Sigmoid colon (tissue), 7 donors: ENCODE data around the gene OR52N4. TPM values are rescaled to one million over a fixed set of nuclear protein-coding genes. Genes with fewer than 3 reads are reported as not detected.

Source experiments
- DNase-seq: peaks from one replicate; pipeline ENCODE4 v3.0.0-alpha.2; 2019
- H3K27ac ChIP-seq, 4 donors: fragments of 200-600 bp; sonication (generic); one replicate each; pipeline ENCODE4 v1.5.1; 2016 to 2019; ENCODE audit warnings: mild to moderate bottlenecking in 1 of 4
- H3K27me3 ChIP-seq, 3 donors: fragments of 200-600 bp; sonication (generic); one replicate each; pipeline ENCODE4 v1.5.1; 2019; ENCODE audit warnings: mild to moderate bottlenecking in 1 of 3
- H3K36me3 ChIP-seq, 4 donors: fragments of 200-600 bp; sonication (generic); one replicate each; pipeline ENCODE4 v1.5.1; 2016 to 2019
- H3K4me1 ChIP-seq, 4 donors: fragments of 200-600 bp; sonication (generic); one replicate each; pipeline ENCODE4 v1.5.1; 2017 to 2019
- H3K4me3 ChIP-seq, 4 donors: fragments of 200-600 bp; sonication (generic); one replicate each; pipeline ENCODE4 v1.5.1; 2017 to 2019; ENCODE audit warnings: mild to moderate bottlenecking in 2 of 4, moderate library complexity in 1 of 4
- H3K9me3 ChIP-seq, 4 donors: fragments of 200-600 bp in 3 of 4; sonication (generic) in 3 of 4; one replicate each; pipeline versions ENCODE4 v1.5.1 to v1.6.1; 2013 to 2019
- EP300 ChIP-seq, 4 donors: sonication (generic); formaldehyde crosslinking; IDR thresholded peaks; one replicate each; pipeline ENCODE4 v1.6.1; 2017; ENCODE audit warnings: antibody characterized with exemption in 4 of 4
- POLR2A ChIP-seq, 2 donors: fragments of 450-650 bp; IDR thresholded peaks; one replicate each; pipeline ENCODE4 v1.6.1; 2016; ENCODE audit warnings: antibody characterized with exemption in 2 of 2, mild to moderate bottlenecking in 2 of 2, moderate library complexity in 2 of 2
- POLR2AphosphoS5 ChIP-seq, 4 donors: sonication (generic); formaldehyde crosslinking; IDR thresholded peaks; one replicate each; pipeline ENCODE4 v1.6.1; 2017; ENCODE audit warnings: antibody characterized with exemption in 4 of 4
- WGBS, 2 donors: extraction: QIAGEN DNeasy Blood & Tissue Kit; methylation state at CpG; one replicate each; pipeline ENCODE4 v1.1.7; 2013; 5-methylcytosine and 5-hydroxymethylcytosine counted together
- intact Hi-C: fragments of 100-400 bp; cut with DNase I; formaldehyde crosslinking; loops from one replicate; pipeline ENCODE4 v1.15.1; 2023
- polyA plus RNA-seq, 3 donors: library from polyadenylated mRNA; stranded (reverse); fragments of 200-250 nt; gene quantifications; one replicate each; pipeline ENCODE4 v1.2.3, GENCODE V29; 2013
- total RNA-seq, 4 donors: library from RNA; depleted of rRNA; stranded (reverse); fragments of >200 nt; gene quantifications; one replicate each; pipeline ENCODE4 v1.1.0, GENCODE V29; 2016
- TF ChIP-seq, protein P1 (sequence below), 4 experiments: fragments of 450-650 bp in 3 of 4; fragments of 200-600 bp in 1 of 4; IDR thresholded peaks; one replicate each; pipeline ENCODE4 v1.5.1; 2016 to 2019; ENCODE audit warnings: antibody characterized with exemption in 4 of 4, mild to moderate bottlenecking in 3 of 4, moderate library complexity in 2 of 4
- donor health status: healthy with polysubstance abuse.
- donor health status: Bipolar disorder and iron deficiency.
- donor health status: healthy.

The OR52N4 gene
- total and polyA plus RNA-seq, 7 donors: 0.60 to 1.8 TPM; not detected in 5

DNA sequence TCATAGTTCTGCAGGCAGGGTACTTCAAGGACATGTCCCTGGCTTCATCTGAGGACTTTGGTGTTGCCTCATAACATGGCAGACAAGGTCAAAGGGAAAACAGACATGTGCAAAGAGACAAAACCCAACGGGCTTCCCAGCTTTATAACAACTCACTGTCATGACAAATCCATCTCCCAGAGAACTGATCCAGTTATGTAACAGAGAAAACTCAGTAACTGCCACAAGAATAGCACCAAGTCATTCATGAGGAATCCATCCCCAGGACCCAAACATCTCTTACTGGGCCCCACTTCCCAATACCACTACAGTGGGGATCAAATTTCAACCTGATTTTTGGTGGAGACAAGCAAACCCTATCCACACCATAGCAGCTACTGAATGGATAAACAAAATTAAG lies 13.0 kb downstream of the OR52N4 start:
- Histone ChIP-seq H3K36me3 (no peaks in the 10 kb centered on the region), H3K4me3 (no peak overlapping the region), H3K27ac (no peak overlapping the region), H3K9me3 (no peaks in the 10 kb centered on the region), H3K4me1 (no peaks in the 10 kb centered on the region), H3K27me3 (no peaks in the 10 kb centered on the region)
- intact Hi-C loops: no loop called here
- 28 to 52% methylated on average over 1 of the region's 1 CpG for WGBS, 2 donors
- TF ChIP-seq EP300 (IDR thresholded peaks at IDR 0.05) (no peak), POLR2A (IDR thresholded peaks at IDR 0.05) (no peak)
- TF ChIP-seq, protein P1, sequence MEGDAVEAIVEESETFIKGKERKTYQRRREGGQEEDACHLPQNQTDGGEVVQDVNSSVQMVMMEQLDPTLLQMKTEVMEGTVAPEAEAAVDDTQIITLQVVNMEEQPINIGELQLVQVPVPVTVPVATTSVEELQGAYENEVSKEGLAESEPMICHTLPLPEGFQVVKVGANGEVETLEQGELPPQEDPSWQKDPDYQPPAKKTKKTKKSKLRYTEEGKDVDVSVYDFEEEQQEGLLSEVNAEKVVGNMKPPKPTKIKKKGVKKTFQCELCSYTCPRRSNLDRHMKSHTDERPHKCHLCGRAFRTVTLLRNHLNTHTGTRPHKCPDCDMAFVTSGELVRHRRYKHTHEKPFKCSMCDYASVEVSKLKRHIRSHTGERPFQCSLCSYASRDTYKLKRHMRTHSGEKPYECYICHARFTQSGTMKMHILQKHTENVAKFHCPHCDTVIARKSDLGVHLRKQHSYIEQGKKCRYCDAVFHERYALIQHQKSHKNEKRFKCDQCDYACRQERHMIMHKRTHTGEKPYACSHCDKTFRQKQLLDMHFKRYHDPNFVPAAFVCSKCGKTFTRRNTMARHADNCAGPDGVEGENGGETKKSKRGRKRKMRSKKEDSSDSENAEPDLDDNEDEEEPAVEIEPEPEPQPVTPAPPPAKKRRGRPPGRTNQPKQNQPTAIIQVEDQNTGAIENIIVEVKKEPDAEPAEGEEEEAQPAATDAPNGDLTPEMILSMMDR (IDR thresholded peaks at IDR 0.05): no peak
- DNase-seq: no peak

GRCh38 chr11:5783255-5783654 lies 29.2 kb downstream of the OR52N4 start, which contains the start of gene OR52N5:
Gene OR52N5, minus strand, starts transcription at chr11:5783355. Its CDS starts 4,721 bp downstream, at chr11:5778634.
- intact Hi-C loops: no loop called here
- TF ChIP-seq POLR2AphosphoS5 (IDR thresholded peaks at IDR 0.05): no peak
- TF ChIP-seq POLR2A (IDR thresholded peaks at IDR 0.05): no peak

GRCh38 chr11:5791165-5791564 lies 37.1 kb downstream of the OR52N4 start, which contains the start of gene OR52N1:
Gene OR52N1, minus strand, starts transcription at chr11:5791265. Its CDS starts 2,449 bp downstream, at chr11:5788816.
- intact Hi-C loops: no loop called here
- Histone ChIP-seq H3K27me3 (no peaks in the 10 kb centered on the region), H3K4me1 (no peaks in the 10 kb centered on the region), H3K27ac (no peak within 1 kb of the TSS), H3K36me3 (no peaks in the 10 kb centered on the region), H3K9me3 (peaks cover 0 to 2% (median 0%) of the 10 kb centered on the region in 4 donors), H3K4me3 (no peak within 1 kb of the TSS)
- DNase-seq: no peak
- 70 to 82% methylated on average over 3 of the region's 3 CpGs for WGBS, 2 donors
- TF ChIP-seq, protein P1 (IDR thresholded peaks at IDR 0.05): no peak
- TF ChIP-seq POLR2AphosphoS5 (IDR thresholded peaks at IDR 0.05): no peak
- TF ChIP-seq POLR2A (IDR thresholded peaks at IDR 0.05): no peak
- no peak for TF ChIP-seq EP300 (IDR thresholded peaks at IDR 0.05)

More at GRCh38 chr11:5783255-5783654, 29.2 kb downstream of the OR52N4 start, which contains the start of gene OR52N5:
- no peaks in the 10 kb centered on the region for H3K36me3 ChIP-seq
- no peaks in the 10 kb centered on the region for H3K9me3 ChIP-seq
- H3K4me1 ChIP-seq: no peaks in the 10 kb centered on the region
- DNase-seq: no peak
- no peak within 1 kb of the TSS for H3K27ac ChIP-seq
- no peaks in the 10 kb centered on the region for H3K27me3 ChIP-seq
- 39 to 63% methylated on average over 4 of the region's 4 CpGs for WGBS, 2 donors
- H3K4me3 ChIP-seq: no peak within 1 kb of the TSS

DNA sequence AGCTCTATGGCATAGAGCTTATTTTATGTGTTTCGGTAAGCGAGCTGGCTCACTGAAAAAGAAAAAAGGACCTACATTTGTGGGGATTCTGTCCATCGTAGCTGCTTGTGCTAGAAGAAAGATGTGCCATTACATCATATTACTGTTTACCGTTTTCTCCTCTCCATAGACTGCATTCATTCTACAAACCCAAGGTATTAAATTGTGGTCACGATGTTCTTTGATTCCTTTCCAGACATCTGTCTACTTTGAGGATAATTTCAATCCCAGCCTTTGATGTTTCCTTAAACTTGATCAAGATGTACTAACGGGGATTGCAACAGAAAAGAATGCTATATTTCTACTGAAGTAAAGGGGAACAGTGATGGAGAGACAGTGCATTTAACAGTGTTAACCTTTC lies 42.5 kb downstream of the OR52N4 start:
- intact Hi-C loops: no loop called here
- no peaks in the 10 kb centered on the region for H3K4me1 ChIP-seq
- no peak for DNase-seq
- TF ChIP-seq POLR2AphosphoS5 (IDR thresholded peaks at IDR 0.05) (no peak), POLR2A (IDR thresholded peaks at IDR 0.05) (no peak), EP300 (IDR thresholded peaks at IDR 0.05) (no peak)
- TF ChIP-seq, protein P1 (IDR thresholded peaks at IDR 0.05): no peak
- no peaks in the 10 kb centered on the region for H3K36me3 ChIP-seq
- no peaks in the 10 kb centered on the region for H3K27me3 ChIP-seq
- 89 to 94% methylated on average over 6 of the region's 6 CpGs for WGBS, 2 donors
- no peak overlapping the region for H3K27ac ChIP-seq
- no peak overlapping the region for H3K4me3 ChIP-seq
- peaks cover 0 to 2% (median 0%) of the 10 kb centered on the region in 4 donors for H3K9me3 ChIP-seq

GRCh38 chr11:5803982-5804381 lies 49.9 kb downstream of the OR52N4 start:
- no peak for TF ChIP-seq POLR2A (IDR thresholded peaks at IDR 0.05)
- no peak for TF ChIP-seq POLR2AphosphoS5 (IDR thresholded peaks at IDR 0.05)
- no peak for TF ChIP-seq EP300 (IDR thresholded peaks at IDR 0.05)
- TF ChIP-seq, protein P1 (IDR thresholded peaks at IDR 0.05): no peak
- no peak overlapping the region for H3K27ac ChIP-seq
- no peaks in the 10 kb centered on the region for H3K36me3 ChIP-seq
- DNase-seq: no peak
- intact Hi-C loops: no loop called here
- no peaks in the 10 kb centered on the region for H3K9me3 ChIP-seq
- WGBS, 2 donors: 94 to 95% methylated on average over 5 of the region's 5 CpGs
- H3K27me3 ChIP-seq: peaks cover 0 to 4% (median 0%) of the 10 kb centered on the region in 3 donors
- peaks cover 0 to 9% (median 6%) of the 10 kb centered on the region in 4 donors for H3K4me1 ChIP-seq
- no peak overlapping the region for H3K4me3 ChIP-seq

Other genes starting within 250 kb of the OR52N4 start
- 1 to 10 TPM in 2 of 4 donors, under 1 TPM in 1, not detected in 1; 0.71 to 1.2 (median 1.1) TPM for gene UBQLN3, start 244.3 kb upstream of the OR52N4 start, total RNA-seq
- not detected for gene UBQLN3, start 244.3 kb upstream of the OR52N4 start, polyA plus RNA-seq
- gene UBQLNL, start 237.5 kb upstream of the OR52N4 start, total RNA-seq: 1 to 10 TPM in 1 of 4 donors, under 1 TPM in 3; 0.36 to 1.7 (median 0.60) TPM
- under 1 TPM in 1 of 3 donors, not detected in 2; 0.34 TPM for gene UBQLNL, start 237.5 kb upstream of the OR52N4 start, polyA plus RNA-seq
- 1 to 10 TPM in 3 of 4 donors, not detected in 1; 1.5 to 3.0 (median 1.6) TPM for gene OR52H1, start 205.7 kb upstream of the OR52N4 start, total RNA-seq
- under 1 TPM in 1 of 3 donors, not detected in 2; 0.09 TPM for gene OR52H1, start 205.7 kb upstream of the OR52N4 start, polyA plus RNA-seq
- gene OR52B6, start 173.4 kb upstream of the OR52N4 start, total RNA-seq: not detected
- gene OR52B6, start 173.4 kb upstream of the OR52N4 start, polyA plus RNA-seq: under 1 TPM in 1 of 3 donors, not detected in 2; 0.07 TPM
- 1 to 10 TPM; 3.5 to 5.5 (median 4.8) TPM for gene TRIM6, start 157.6 kb upstream of the OR52N4 start, total RNA-seq
- gene TRIM6, start 157.6 kb upstream of the OR52N4 start, polyA plus RNA-seq: 1 to 10 TPM in 2 of 3 donors, under 1 TPM in 1; 0.60 to 1.2 (median 1.0) TPM
- gene TRIM34, start 129.2 kb upstream of the OR52N4 start, total RNA-seq: 10 to 100 TPM in 1 of 4 donors, 1 to 10 TPM in 3; 3.5 to 10.2 (median 7.3) TPM
- 1 to 10 TPM; 3.6 to 9.1 (median 7.4) TPM for gene TRIM34, start 129.2 kb upstream of the OR52N4 start, polyA plus RNA-seq
- 10 to 100 TPM; 11.7 to 29.9 (median 14.3) TPM for gene TRIM5, start 69.2 kb upstream of the OR52N4 start, total RNA-seq
- 10 to 100 TPM in 1 of 3 donors, 1 to 10 TPM in 2; 5.4 to 12.4 (median 7.2) TPM for gene TRIM5, start 69.2 kb upstream of the OR52N4 start, polyA plus RNA-seq
- gene TRIM22, start 64.5 kb upstream of the OR52N4 start, total RNA-seq: 10 to 100 TPM; 21.1 to 64.8 (median 40.5) TPM
- gene TRIM22, start 64.5 kb upstream of the OR52N4 start, polyA plus RNA-seq: 100 to 1,000 TPM in 1 of 3 donors, 1 to 10 TPM in 2; 6.6 to 106 (median 7.9) TPM
- gene OR56B1, start 17.8 kb upstream of the OR52N4 start, total RNA-seq: under 1 TPM in 2 of 4 donors, not detected in 2; under 0.01 to 0.83 TPM
- under 1 TPM in 1 of 3 donors, not detected in 2; 0.12 TPM for gene OR56B1, start 17.8 kb upstream of the OR52N4 start, polyA plus RNA-seq
- not detected for gene OR52N5, start 29.1 kb downstream of the OR52N4 start, total RNA-seq
- not detected for gene OR52N5, start 29.1 kb downstream of the OR52N4 start, polyA plus RNA-seq
- not detected for gene OR52N1, start 37.0 kb downstream of the OR52N4 start, total RNA-seq
- gene OR52N1, start 37.0 kb downstream of the OR52N4 start, polyA plus RNA-seq: not detected
- not detected for gene OR52N2, start 54.7 kb downstream of the OR52N4 start, total RNA-seq
- gene OR52N2, start 54.7 kb downstream of the OR52N4 start, polyA plus RNA-seq: under 1 TPM in 1 of 3 donors, not detected in 2; 0.10 TPM
- gene OR52E6, start 87.7 kb downstream of the OR52N4 start, total RNA-seq: not detected
- not detected for gene OR52E6, start 87.7 kb downstream of the OR52N4 start, polyA plus RNA-seq
- not detected for gene OR52E8, start 103.4 kb downstream of the OR52N4 start, total RNA-seq
- gene OR52E8, start 103.4 kb downstream of the OR52N4 start, polyA plus RNA-seq: not detected
- gene OR52E4, start 126.4 kb downstream of the OR52N4 start, total RNA-seq: not detected
- gene OR52E4, start 126.4 kb downstream of the OR52N4 start, polyA plus RNA-seq: not detected
- not detected for gene OR52E5, start 139.0 kb downstream of the OR52N4 start, total RNA-seq
- gene OR52E5, start 139.0 kb downstream of the OR52N4 start, polyA plus RNA-seq: not detected
- not detected for gene OR56A3, start 188.0 kb downstream of the OR52N4 start, total RNA-seq
- not detected for gene OR56A3, start 188.0 kb downstream of the OR52N4 start, polyA plus RNA-seq
- gene OR56A5, start 214.3 kb downstream of the OR52N4 start, total RNA-seq: not detected
- not detected for gene OR56A5, start 214.3 kb downstream of the OR52N4 start, polyA plus RNA-seq
- gene OR52L1, start 232.7 kb downstream of the OR52N4 start, total RNA-seq: not detected
- not detected for gene OR52L1, start 232.7 kb downstream of the OR52N4 start, polyA plus RNA-seq